Kidney (tissue), 14 donors: ENCODE results near the gene EMX1. TPM values are rescaled to one million over a fixed set of nuclear protein-coding genes. Genes with fewer than 3 reads are reported as not detected.

Experiments
- DNase-seq, 5 donors: peaks; one replicate each; pipeline ENCODE4 v3.0.0-alpha.2; 2013 to 2020
- FAIRE-seq: peaks from 2 replicates; lab custom pipeline; 2012; peaks lifted over from hg19 to GRCh38; lab: Jason Lieb, UNC
- H3K27ac ChIP-seq, 2 donors: one replicate each; pipeline ENCODE4 v1.7.0; 2013; ENCODE audit warnings: low read depth in 2 of 2, low read length in 2 of 2, inconsistent platforms in 1 of 2
- H3K27me3 ChIP-seq: one replicate; pipeline ENCODE4 v1.7.1; 2013; ENCODE audit warnings: low read length, inconsistent platforms; ENCODE audit not compliant: control insufficient read depth, insufficient read depth
- H3K36me3 ChIP-seq, 3 donors: one replicate each; pipeline versions ENCODE4 v1.7.0 to v1.7.1; 2013; ENCODE audit warnings: low read length in 3 of 3, control low read depth in 1 of 3, inconsistent platforms in 1 of 3; ENCODE audit not compliant: insufficient read depth in 3 of 3, control insufficient read depth in 2 of 3
- H3K4me1 ChIP-seq, 3 donors: one replicate each; pipeline versions ENCODE4 v1.7.0 to v1.7.1; 2013; ENCODE audit warnings: low read length in 3 of 3, inconsistent platforms in 1 of 3, low read depth in 1 of 3; ENCODE audit not compliant: control insufficient read depth in 2 of 3, insufficient read depth in 2 of 3
- H3K4me3 ChIP-seq, 3 donors: one replicate each; pipeline versions ENCODE4 v1.7.0 to v1.8.1; 2013; ENCODE audit warnings: low read length in 3 of 3, control low read depth in 1 of 3, inconsistent platforms in 1 of 3
- H3K9ac ChIP-seq, 3 donors: one replicate each; pipeline versions ENCODE4 v1.7.0 to v1.7.1; 2013; ENCODE audit warnings: low read length in 3 of 3, control low read depth in 1 of 3, inconsistent platforms in 1 of 3
- H3K9me3 ChIP-seq, 3 donors: one replicate each; pipeline versions ENCODE4 v1.7.0 to v1.7.1; 2013; ENCODE audit warnings: low read length in 3 of 3, control low read depth in 1 of 3, inconsistent platforms in 1 of 3; ENCODE audit not compliant: control insufficient read depth in 2 of 3, insufficient read depth in 1 of 3
- CTCF ChIP-seq: IDR thresholded peaks from 3 replicates; pipeline ENCODE4 v1.5.1; 2012; ENCODE audit warnings: mild to moderate bottlenecking, moderate library complexity, borderline replicate concordance; ENCODE audit not compliant: insufficient read depth; ENCODE audit errors: extremely low read depth
- intact Hi-C: fragments of 100-400 bp; cut with DNase I; formaldehyde crosslinking; loops from one replicate; pipeline ENCODE4 v1.11.1; 2022
- polyA plus RNA-seq: library from polyadenylated mRNA; stranded (reverse); fragments of 350-450 nt; fragmentation: Illumina TruSeq; extraction: RNeasy Lipid Tissue Mini Kit (QIAGEN cat#74804); gene quantifications from one replicate; pipeline ENCODE4 v1.2.3, GENCODE V29; 2014; ENCODE audit warnings: low read depth, low replicate concordance; ENCODE audit not compliant: insufficient read depth
- total RNA-seq: library from RNA; stranded (reverse); fragmentation: NEBNext Ultra II Directional; extraction: Animal tissue kit (Norgen Biotek cat#: 25700); gene quantifications from one replicate; pipeline ENCODE4 v1.2.1, GENCODE V29; 2021
- donor health status: control.
- donor health status: control.
- donor health status: control.
- donor health status: control.
- donor health status: control.
- donor health status: DM: yes; HTN: yes; CAD: no.
- donor health status: Normal renal cell carcinoma (clear cell type).

EMX1 gene
- total and polyA plus RNA-seq, 2 donors from 2014 or later, result 19.6 to 132 TPM

GRCh38 chr2:72919414-72920317 lies 2.3 kb downstream of the EMX1 start:
- Histone ChIP-seq H3K4me1 (peaks cover 0 to 13% (median 8%) of the 10 kb centered on the region in 3 donors), H3K27me3 (peaks cover 62% of the 10 kb centered on the region), H3K4me3 (peak overlapping the region; percentile 6 to 71 (median 66)), H3K9me3 (no peaks in the 10 kb centered on the region), H3K9ac (peak overlapping the region in 2 of 3 donors; percentile 59 to 65), H3K36me3 (peaks cover 0 to 19% (median 0%) of the 10 kb centered on the region in 3 donors), H3K27ac (peak overlapping the region; percentile 75 to 89)
- FAIRE-seq (no peak), DNase-seq (peak in 4 of 5 donors; percentile 8 to 71 (median 49))
- TF ChIP-seq CTCF, result no peak
- intact Hi-C loops, result no loop called here

DNA sequence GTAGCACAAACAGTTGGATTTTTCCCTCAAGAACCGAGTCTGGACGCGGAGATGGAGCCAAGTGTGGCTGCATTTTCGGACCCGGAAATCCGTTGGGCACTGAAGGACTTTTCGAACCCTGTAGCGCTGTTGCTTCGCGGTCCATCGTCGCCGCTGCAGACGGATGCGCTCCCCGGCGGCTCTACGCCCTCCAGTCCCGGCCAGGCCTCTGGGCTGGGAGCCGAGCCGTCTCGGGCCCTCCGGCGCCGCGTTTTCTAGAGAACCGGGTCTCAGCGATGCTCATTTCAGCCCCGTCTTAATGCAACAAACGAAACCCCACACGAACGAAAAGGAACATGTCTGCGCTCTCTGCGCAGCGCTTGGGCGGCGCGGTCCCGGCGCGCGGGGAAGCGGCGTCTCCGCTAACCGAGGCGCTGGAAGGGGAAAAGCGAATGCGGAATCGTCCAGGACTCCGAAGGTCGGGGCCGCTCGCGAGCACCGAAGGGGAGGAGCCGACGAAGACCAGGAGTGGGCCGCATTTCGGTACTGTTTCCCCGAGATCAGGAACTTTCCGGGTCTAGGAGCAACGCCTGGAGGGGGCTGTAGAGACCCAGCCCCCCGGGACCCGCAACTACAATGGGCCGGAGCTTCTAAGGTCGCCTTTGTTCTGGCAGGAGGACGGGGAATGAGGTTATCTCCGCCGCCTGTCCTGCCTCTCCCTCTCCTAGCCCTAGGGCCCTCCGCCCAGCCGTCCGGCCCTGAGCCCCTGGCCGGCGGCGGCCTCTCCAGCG lies 3.2 kb downstream of the EMX1 start:
- H3K36me3 ChIP-seq, result peaks cover 0 to 19% (median 0%) of the 10 kb centered on the region in 3 donors
- H3K4me3 ChIP-seq, result peak overlapping the region; percentile 6 to 71 (median 66)
- FAIRE-seq (no peak), DNase-seq (peak in 4 of 5 donors; percentile 44 to 74 (median 68))
- peaks cover 0 to 6% (median 2%) of the 10 kb centered on the region in 3 donors for H3K4me1 ChIP-seq
- no peak for TF ChIP-seq CTCF
- intact Hi-C loops, result no loop called here
- H3K9me3 ChIP-seq, result no peaks in the 10 kb centered on the region
- peaks cover 63% of the 10 kb centered on the region for H3K27me3 ChIP-seq
- H3K9ac ChIP-seq, result peak overlapping the region in 2 of 3 donors; percentile 59 to 65
- peak overlapping the region; percentile 75 to 89 for H3K27ac ChIP-seq

- no peaks in the 10 kb centered on the region for H3K9me3 ChIP-seq
- H3K4me1 ChIP-seq, result peaks cover 0 to 6% (median 0%) of the 10 kb centered on the region in 3 donors
- TF ChIP-seq CTCF, result no peak
- H3K36me3 ChIP-seq, result peaks cover 0 to 19% (median 0%) of the 10 kb centered on the region in 3 donors
- H3K4me3 ChIP-seq, result peak overlapping the region in 2 of 3 donors; percentile 66 to 71
- FAIRE-seq (no peak), DNase-seq (peak in 1 of 5 donors; percentile 9)
- peak overlapping the region in 2 of 3 donors; percentile 59 to 65 for H3K9ac ChIP-seq
- H3K27ac ChIP-seq, result peak overlapping the region; percentile 63 to 75
- H3K27me3 ChIP-seq, result peaks cover 69% of the 10 kb centered on the region
- intact Hi-C loops, result no loop called here
Measured at GRCh38 chr2:72921088-72921851, 4.0 kb downstream of the EMX1 start.
